NT2/D1 (cell line): ENCODE data around the gene SPRR2D.

Experiments
- DNase-seq: peaks from one replicate; pipeline ENCODE4 v3.0.0-alpha.2; 2011; ENCODE audit warnings: low read depth, low spot score
- H3K27me3 ChIP-seq: 2 replicates; pipeline ENCODE4 v1.6.0; 2011; ENCODE audit warnings: mild to moderate bottlenecking; ENCODE audit not compliant: insufficient read length, insufficient read depth
- H3K36me3 ChIP-seq: 2 replicates; pipeline ENCODE4 v1.6.1; 2011; ENCODE audit warnings: mild to moderate bottlenecking, low read length, mixed read lengths; ENCODE audit not compliant: insufficient read depth, insufficient read length
- H3K4me1 ChIP-seq: 2 replicates; pipeline ENCODE4 v1.5.1; 2011; ENCODE audit not compliant: insufficient read depth, insufficient read length
- H3K4me3 ChIP-seq: 2 replicates; pipeline ENCODE4 v1.5.1; 2011; ENCODE audit warnings: low read depth; ENCODE audit not compliant: insufficient read length
- H3K9ac ChIP-seq: 2 replicates; pipeline ENCODE4 v1.6.0; 2011; ENCODE audit warnings: low read depth; ENCODE audit not compliant: insufficient read length
- H3K9me3 ChIP-seq: 2 replicates; pipeline ENCODE4 v1.5.1; 2011; ENCODE audit warnings: mild to moderate bottlenecking, low read length; ENCODE audit not compliant: insufficient read depth
- SUZ12 ChIP-seq: IDR thresholded peaks from 2 replicates; pipeline ENCODE4 v1.6.1; 2011; ENCODE audit not compliant: insufficient read length, insufficient read depth; ENCODE audit errors: extremely low read depth
- YY1 ChIP-seq: IDR thresholded peaks from 2 replicates; pipeline ENCODE4 v1.6.1; 2011; ENCODE audit not compliant: insufficient read length, insufficient read depth
- ZNF274 ChIP-seq: IDR thresholded peaks from 2 replicates; pipeline ENCODE4 v1.6.1; 2011; ENCODE audit warnings: mild to moderate bottlenecking, low read depth, low read length

SPRR2D gene

GRCh38 chr1:153001382-153001781, 39.5 kb downstream of the SPRR2D start, which contains the start of gene SPRR3:
Gene SPRR3, plus strand, starts transcription at chr1:153001749. Its CDS starts 1,272 bp downstream, at chr1:153003021.
- no peaks in the 10 kb centered on the region for H3K36me3 ChIP-seq
- H3K27me3 ChIP-seq, result no peaks in the 10 kb centered on the region
- H3K4me1 ChIP-seq, result peaks cover 4% of the 10 kb centered on the region
- no peak for TF ChIP-seq ZNF274
- no peak for TF ChIP-seq YY1
- no peak for TF ChIP-seq SUZ12
- no peak within 1 kb of the TSS for H3K9ac ChIP-seq
- no peak within 1 kb of the TSS for H3K4me3 ChIP-seq
- DNase-seq, result no peak
- H3K9me3 ChIP-seq, result no peaks in the 10 kb centered on the region

GRCh38 chr1:153000294-153000693, 40.6 kb downstream of the SPRR2D start:
- peaks cover 5% of the 10 kb centered on the region for H3K4me1 ChIP-seq

GRCh38 chr1:152999818-153000217, 41.1 kb downstream of the SPRR2D start:
- no peak for DNase-seq
- Histone ChIP-seq H3K4me1 (peaks cover 5% of the 10 kb centered on the region), H3K36me3 (no peaks in the 10 kb centered on the region), H3K9ac (no peak overlapping the region), H3K4me3 (no peak overlapping the region), H3K9me3 (peaks cover 9% of the 10 kb centered on the region; the same call in 1 of the 2 replicates), H3K27me3 (no peaks in the 10 kb centered on the region)
- TF ChIP-seq ZNF274, result no peak
- no peak for TF ChIP-seq YY1
- no peak for TF ChIP-seq SUZ12

More at GRCh38 chr1:153000294-153000693, 40.6 kb downstream of the SPRR2D start:
- DNase-seq, result no peak
- no peak overlapping the region for H3K9ac ChIP-seq
- peaks cover 4% of the 10 kb centered on the region; the same call in 1 of the 2 replicates for H3K9me3 ChIP-seq
- no peak for TF ChIP-seq YY1
- no peak for TF ChIP-seq ZNF274
- TF ChIP-seq SUZ12, result no peak
- no peak overlapping the region for H3K4me3 ChIP-seq
- no peaks in the 10 kb centered on the region for H3K36me3 ChIP-seq
- H3K27me3 ChIP-seq, result no peaks in the 10 kb centered on the region

- TF ChIP-seq ZNF274 (no peak), SUZ12 (no peak), YY1 (no peak)
- H3K36me3 ChIP-seq, result no peaks in the 10 kb centered on the region
- H3K4me1 ChIP-seq, result peaks cover 5% of the 10 kb centered on the region
- no peak for DNase-seq
- no peaks in the 10 kb centered on the region for H3K27me3 ChIP-seq
- peaks cover 9% of the 10 kb centered on the region; the same call in 1 of the 2 replicates for H3K9me3 ChIP-seq
- H3K4me3 ChIP-seq, result no peak overlapping the region
- H3K9ac ChIP-seq, result no peak overlapping the region
These were observed 42.4 kb downstream of the SPRR2D start for GRCh38 chr1:152998476-152998875.

GRCh38 chr1:152997901-152998300, 43.0 kb downstream of the SPRR2D start:
- Histone ChIP-seq H3K36me3 (no peaks in the 10 kb centered on the region), H3K4me3 (no peak overlapping the region), H3K4me1 (peaks cover 5% of the 10 kb centered on the region), H3K9me3 (peaks cover 9% of the 10 kb centered on the region; the same call in 1 of the 2 replicates), H3K9ac (no peak overlapping the region), H3K27me3 (no peaks in the 10 kb centered on the region)
- DNase-seq, result no peak
- no peak for TF ChIP-seq SUZ12
- no peak for TF ChIP-seq YY1
- no peak for TF ChIP-seq ZNF274

- DNase-seq, result no peak
- Histone ChIP-seq H3K4me3 (no peak overlapping the region), H3K27me3 (no peaks in the 10 kb centered on the region)
These were observed 44.1 kb downstream of the SPRR2D start for GRCh38 chr1:152996633-152997400.

GRCh38 chr1:152995842-152996241, 45.1 kb downstream of the SPRR2D start:
- Histone ChIP-seq H3K9ac (no peak overlapping the region), H3K36me3 (no peaks in the 10 kb centered on the region), H3K4me3 (no peak overlapping the region), H3K27me3 (no peaks in the 10 kb centered on the region), H3K9me3 (peaks cover 9% of the 10 kb centered on the region; the same call in 1 of the 2 replicates), H3K4me1 (peaks cover 5% of the 10 kb centered on the region)
- DNase-seq, result no peak
- no peak for TF ChIP-seq SUZ12
- TF ChIP-seq YY1, result no peak
- no peak for TF ChIP-seq ZNF274

More at GRCh38 chr1:152996633-152997400, 44.1 kb downstream of the SPRR2D start:
- Histone ChIP-seq H3K4me1 (peaks cover 5% of the 10 kb centered on the region), H3K9me3 (peaks cover 9% of the 10 kb centered on the region; the same call in 1 of the 2 replicates), H3K36me3 (no peaks in the 10 kb centered on the region), H3K9ac (no peak overlapping the region)
- TF ChIP-seq ZNF274, result no peak
- TF ChIP-seq SUZ12, result no peak
- no peak for TF ChIP-seq YY1
